GM13976 (cell line): ENCODE data around the gene SMAD9.

Experiments used
- DNase-seq: peaks from one replicate; pipeline ENCODE4 v3.0.0; 2012; ENCODE audit warnings: low spot score
- CTCF ChIP-seq: IDR thresholded peaks from 2 replicates; pipeline ENCODE4 v1.5.1; 2012; ENCODE audit warnings: borderline replicate concordance, mild to moderate bottlenecking; ENCODE audit not compliant: insufficient read depth; ENCODE audit errors: extremely low read depth, missing control alignments, control extremely low read depth
- in situ Hi-C: fragments of 300-500 bp; cut with MboI; formaldehyde crosslinking; loops from one replicate; pipeline ENCODE4 v1.12.0; 2022; ENCODE audit warnings: low sequenced_read_pairs, mixed read lengths, inconsistent platforms; ENCODE audit not compliant: unreplicated experiment

The SMAD9 gene

DNA sequence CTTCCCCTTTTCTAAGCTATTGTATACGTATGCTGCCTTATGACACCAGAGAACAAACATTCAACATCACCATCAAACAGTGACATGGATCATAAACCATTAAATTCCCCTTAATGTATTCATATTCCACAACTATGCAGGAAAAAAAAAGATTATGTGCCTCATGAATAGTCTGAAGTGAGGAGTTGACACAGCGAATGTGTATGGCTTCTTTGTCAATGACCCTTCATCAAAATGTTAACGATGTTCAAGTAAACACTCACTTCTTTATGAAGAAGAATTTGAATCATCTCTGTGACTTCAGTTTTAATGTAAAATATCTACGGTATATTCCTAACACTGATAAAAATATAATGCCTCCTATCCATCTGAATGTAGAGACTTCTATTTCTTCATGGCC, 44.6 kb downstream of the SMAD9 start:
- no peak for DNase-seq
- in situ Hi-C loops = no loop called here
- TF ChIP-seq CTCF = no peak

GRCh38 chr13:36872621-36873020, 47.4 kb downstream of the SMAD9 start:
- no peak for TF ChIP-seq CTCF
- DNase-seq = no peak
- in situ Hi-C loops = no loop called here

DNA sequence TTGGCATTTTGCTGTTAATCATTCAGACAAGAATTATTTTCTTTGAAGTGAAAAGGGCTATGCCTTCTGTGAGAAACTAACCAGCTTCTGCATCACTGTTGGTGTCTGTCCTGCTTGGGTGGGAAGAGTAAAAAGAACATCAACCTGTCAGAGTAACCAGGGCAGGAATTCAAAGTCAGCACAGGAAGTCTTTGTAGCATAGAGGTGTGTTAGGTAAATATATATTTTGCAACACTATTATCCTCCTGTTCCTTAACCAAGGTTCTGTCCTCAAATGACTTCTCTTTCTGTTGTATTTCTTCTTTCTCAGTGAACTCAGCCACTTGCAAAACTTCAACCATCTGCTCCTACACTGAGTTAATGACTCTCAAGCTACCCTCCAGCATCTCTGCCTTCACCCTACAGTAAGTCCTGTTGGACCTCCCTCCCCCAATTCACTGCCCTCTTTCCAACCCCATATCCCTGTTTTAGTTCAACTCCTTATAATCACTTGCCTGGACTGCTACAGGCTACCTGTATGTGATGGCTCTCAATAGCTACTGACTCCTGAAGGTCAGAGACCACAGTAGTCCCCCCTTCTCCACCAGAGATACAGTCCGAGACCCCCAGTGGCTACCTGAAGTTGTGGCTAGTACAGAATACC, 49.9 kb downstream of the SMAD9 start:
- in situ Hi-C loops = no loop called here
- no peak for DNase-seq
- TF ChIP-seq CTCF = no peak

DNA sequence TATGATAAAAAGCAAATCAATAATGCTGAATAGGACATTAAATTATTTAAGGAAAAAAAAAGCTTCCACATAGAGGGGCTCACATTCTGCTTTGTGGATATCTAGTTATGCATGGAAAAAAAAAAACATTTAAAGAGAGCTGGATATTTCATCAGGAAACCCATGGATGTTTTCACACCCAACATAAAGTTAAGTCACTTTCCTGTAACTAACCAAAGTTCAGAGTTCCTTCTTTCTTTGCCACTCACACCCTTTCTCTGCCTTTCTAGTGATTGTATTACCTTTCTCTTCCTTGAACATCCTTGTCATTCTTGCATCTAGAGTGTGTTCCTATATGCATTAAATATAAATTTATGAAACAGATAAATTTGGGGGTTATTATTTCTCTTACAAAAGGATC, 53.8 kb downstream of the SMAD9 start:
- TF ChIP-seq CTCF = no peak
- DNase-seq = no peak
- in situ Hi-C loops = no loop called here

- no peak for DNase-seq
- TF ChIP-seq CTCF = no peak
- in situ Hi-C loops = no loop called here
These were observed 54.8 kb downstream of the SMAD9 start for GRCh38 chr13:36865265-36865664.

DNA sequence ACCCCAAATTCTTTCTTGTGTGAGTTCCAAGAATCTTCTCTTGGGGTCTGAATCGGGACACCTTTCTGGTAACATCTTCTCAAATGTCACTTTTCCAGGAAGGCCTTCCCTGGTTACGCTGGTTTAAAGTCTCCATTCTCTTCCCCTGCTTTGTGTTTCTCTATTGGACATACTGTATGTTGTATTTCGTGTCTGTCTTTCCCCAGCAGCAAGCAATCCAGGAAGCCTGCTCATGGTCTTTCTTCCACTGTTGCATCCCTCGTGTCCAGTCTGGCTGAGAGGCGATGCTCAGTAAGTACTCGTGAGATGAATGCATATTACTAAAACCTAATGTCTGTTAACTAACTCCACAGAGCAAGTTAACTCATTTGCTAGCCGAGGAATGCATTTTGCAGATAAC, 57.3 kb downstream of the SMAD9 start:
- DNase-seq = no peak
- in situ Hi-C loops = no loop called here
- no peak for TF ChIP-seq CTCF
